Neural cell (in vitro differentiated cells): ENCODE measurements around the gene ZDHHC18. TPM values are rescaled to one million over a fixed set of nuclear protein-coding genes. Genes with fewer than 3 reads are reported as not detected.

Experiments
- H2AFZ ChIP-seq: fragments of 200-600, 300-800 bp; sonication (generic), shearing (Covaris generic); 2 replicates; pipeline ENCODE4 v1.6.0; 2014; ENCODE audit warnings: low read depth, mild to moderate bottlenecking, antibody characterized with exemption, low read length, moderate library complexity
- H3F3A ChIP-seq: fragments of 200-600 bp; shearing (Covaris generic); 2 replicates; pipeline ENCODE4 v1.6.1; 2016; ENCODE audit warnings: mild to moderate bottlenecking, moderate library complexity, mixed read lengths, antibody characterized with exemption, low read length; ENCODE audit not compliant: insufficient read depth, poor library complexity, severe bottlenecking
- H3K27ac ChIP-seq: fragments of 200-600, 300-800 bp; sonication (generic), shearing (Covaris generic); 2 replicates; pipeline ENCODE4 v1.5.1; 2014; ENCODE audit warnings: mild to moderate bottlenecking, low read length, moderate library complexity
- H3K27me3 ChIP-seq: fragments of 300-800, 200-600 bp; sonication (generic), shearing (Covaris generic); 2 replicates; pipeline ENCODE4 v1.6.0; 2014; ENCODE audit warnings: mild to moderate bottlenecking, low read depth, low read length, moderate library complexity; ENCODE audit not compliant: insufficient read depth
- H3K36me3 ChIP-seq: fragments of 300-800, 200-600 bp; sonication (generic), shearing (Covaris generic); 2 replicates; pipeline ENCODE4 v1.5.1; 2014; ENCODE audit warnings: mild to moderate bottlenecking, antibody characterized with exemption, low read length, moderate library complexity; ENCODE audit not compliant: insufficient read depth
- H3K4me2 ChIP-seq: fragments of 300-800, 200-600 bp; sonication (generic), shearing (Covaris generic); 2 replicates; pipeline ENCODE4 v1.6.0; 2014; ENCODE audit warnings: mild to moderate bottlenecking, low read length
- H3K4me3 ChIP-seq: fragments of 300-800, 200-600 bp; sonication (generic), shearing (Covaris generic); 2 replicates; pipeline ENCODE4 v1.5.1; 2014; ENCODE audit warnings: mild to moderate bottlenecking, low read length, moderate library complexity
- H3K79me2 ChIP-seq: fragments of 200-600 bp; shearing (Covaris generic); replicated peaks from 2 replicates; pipeline ENCODE4 v1.6.0; 2014; ENCODE audit warnings: mild to moderate bottlenecking, low read length, moderate library complexity; ENCODE audit not compliant: insufficient read depth
- H3K9ac ChIP-seq: fragments of 300-800, 200-600 bp; sonication (generic), shearing (Covaris generic); 2 replicates; pipeline ENCODE4 v1.6.1; 2016; ENCODE audit warnings: mild to moderate bottlenecking, low read length, mixed read lengths
- H3K9me2 ChIP-seq: fragments of 200-600 bp; shearing (Covaris generic); 2 replicates; pipeline ENCODE4 v1.6.1; 2016; ENCODE audit warnings: mild to moderate bottlenecking, low read length, mixed read lengths; ENCODE audit not compliant: insufficient read depth
- H3K9me3 ChIP-seq: fragments of 200-600, 300-800 bp; sonication (generic), shearing (Covaris generic); 2 replicates; pipeline ENCODE4 v1.6.1; 2016; ENCODE audit warnings: mild to moderate bottlenecking, mixed run types, low read length, moderate library complexity, mixed read lengths
- H4K20me1 ChIP-seq: fragments of 200-600 bp; shearing (Covaris generic); 2 replicates; pipeline ENCODE4 v1.6.1; 2016; ENCODE audit warnings: mild to moderate bottlenecking, mixed run types; ENCODE audit not compliant: insufficient read depth
- EP300 ChIP-seq: fragments of 450-650 bp; conservative IDR thresholded peaks from 2 replicates; pipeline ENCODE4 v1.6.1; 2014; ENCODE audit warnings: antibody characterized with exemption, mild to moderate bottlenecking, moderate library complexity; ENCODE audit not compliant: poor library complexity, severe bottlenecking
- EZH2 ChIP-seq: fragments of 200-600, 300-800 bp; shearing (Covaris generic), sonication (generic); IDR thresholded peaks from 2 replicates; pipeline ENCODE4 v1.6.1; 2014; ENCODE audit warnings: antibody characterized with exemption, low read length, borderline replicate concordance, mild to moderate bottlenecking; ENCODE audit not compliant: insufficient read depth, poor library complexity, severe bottlenecking
- MXI1 ChIP-seq: fragments of 450-650 bp; conservative IDR thresholded peaks from 2 replicates; pipeline ENCODE4 v1.6.1; 2014; ENCODE audit warnings: antibody characterized with exemption, mild to moderate bottlenecking; ENCODE audit not compliant: poor library complexity, severe bottlenecking
- POLR2AphosphoS5 ChIP-seq: IDR thresholded peaks from 2 replicates; pipeline ENCODE4 v1.6.1; 2012
- RAD21 ChIP-seq: fragments of 450-650 bp; conservative IDR thresholded peaks from 2 replicates; pipeline ENCODE4 v1.6.1; 2014; ENCODE audit warnings: antibody characterized with exemption, mild to moderate bottlenecking, moderate library complexity
- SMC3 ChIP-seq: fragments of 450-650 bp; conservative IDR thresholded peaks from 2 replicates; pipeline ENCODE4 v1.6.1; 2014; ENCODE audit warnings: antibody characterized with exemption, mild to moderate bottlenecking, moderate library complexity; ENCODE audit not compliant: poor library complexity
- TAF1 ChIP-seq: IDR thresholded peaks from 2 replicates; pipeline ENCODE4 v1.6.1; 2012; ENCODE audit warnings: low read depth
- polyA plus RNA-seq: library from polyadenylated mRNA; depleted of rRNA; stranded (reverse); fragments of >200 nt; gene quantifications from 2 replicates; pipeline ENCODE4 v1.2.3, GENCODE V29; 2014
- TF ChIP-seq, protein P1 (sequence below): IDR thresholded peaks from 2 replicates; pipeline ENCODE4 v1.6.1; 2012; ENCODE audit warnings: borderline replicate concordance
- TF ChIP-seq, protein P2 (sequence below): fragments of 450-650 bp; IDR thresholded peaks from 2 replicates; pipeline ENCODE4 v1.5.1; 2014; ENCODE audit warnings: antibody characterized with exemption, mild to moderate bottlenecking, moderate library complexity; ENCODE audit not compliant: poor library complexity, severe bottlenecking

ZDHHC18 gene
- polyA plus RNA-seq, 1 donor from 2014 or later = 23.7 TPM

GRCh38 chr1:26858160-26858559 is 31.7 kb downstream of the ZDHHC18 start:
- Histone ChIP-seq H3K9me2 (no peaks in the 10 kb centered on the region), H3K9ac (no peak overlapping the region), H3K9me3 (no peaks in the 10 kb centered on the region), H3K79me2 (no peaks in the 10 kb centered on the region), H2AFZ (no peak overlapping the region), H3K27ac (no peak overlapping the region), H3K36me3 (no peaks in the 10 kb centered on the region), H3F3A (no peaks in the 10 kb centered on the region), H3K4me2 (no peak overlapping the region), H3K4me3 (no peak overlapping the region), H3K27me3 (no peaks in the 10 kb centered on the region), H4K20me1 (no peaks in the 10 kb centered on the region)
- TF ChIP-seq SMC3 (no peak), POLR2AphosphoS5 (no peak), EZH2 (no peak), EP300 (no peak), RAD21 (no peak), TAF1 (no peak), MXI1 (no peak)
- TF ChIP-seq, protein P1, sequence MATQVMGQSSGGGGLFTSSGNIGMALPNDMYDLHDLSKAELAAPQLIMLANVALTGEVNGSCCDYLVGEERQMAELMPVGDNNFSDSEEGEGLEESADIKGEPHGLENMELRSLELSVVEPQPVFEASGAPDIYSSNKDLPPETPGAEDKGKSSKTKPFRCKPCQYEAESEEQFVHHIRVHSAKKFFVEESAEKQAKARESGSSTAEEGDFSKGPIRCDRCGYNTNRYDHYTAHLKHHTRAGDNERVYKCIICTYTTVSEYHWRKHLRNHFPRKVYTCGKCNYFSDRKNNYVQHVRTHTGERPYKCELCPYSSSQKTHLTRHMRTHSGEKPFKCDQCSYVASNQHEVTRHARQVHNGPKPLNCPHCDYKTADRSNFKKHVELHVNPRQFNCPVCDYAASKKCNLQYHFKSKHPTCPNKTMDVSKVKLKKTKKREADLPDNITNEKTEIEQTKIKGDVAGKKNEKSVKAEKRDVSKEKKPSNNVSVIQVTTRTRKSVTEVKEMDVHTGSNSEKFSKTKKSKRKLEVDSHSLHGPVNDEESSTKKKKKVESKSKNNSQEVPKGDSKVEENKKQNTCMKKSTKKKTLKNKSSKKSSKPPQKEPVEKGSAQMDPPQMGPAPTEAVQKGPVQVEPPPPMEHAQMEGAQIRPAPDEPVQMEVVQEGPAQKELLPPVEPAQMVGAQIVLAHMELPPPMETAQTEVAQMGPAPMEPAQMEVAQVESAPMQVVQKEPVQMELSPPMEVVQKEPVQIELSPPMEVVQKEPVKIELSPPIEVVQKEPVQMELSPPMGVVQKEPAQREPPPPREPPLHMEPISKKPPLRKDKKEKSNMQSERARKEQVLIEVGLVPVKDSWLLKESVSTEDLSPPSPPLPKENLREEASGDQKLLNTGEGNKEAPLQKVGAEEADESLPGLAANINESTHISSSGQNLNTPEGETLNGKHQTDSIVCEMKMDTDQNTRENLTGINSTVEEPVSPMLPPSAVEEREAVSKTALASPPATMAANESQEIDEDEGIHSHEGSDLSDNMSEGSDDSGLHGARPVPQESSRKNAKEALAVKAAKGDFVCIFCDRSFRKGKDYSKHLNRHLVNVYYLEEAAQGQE = no peak
- TF ChIP-seq, protein P2, sequence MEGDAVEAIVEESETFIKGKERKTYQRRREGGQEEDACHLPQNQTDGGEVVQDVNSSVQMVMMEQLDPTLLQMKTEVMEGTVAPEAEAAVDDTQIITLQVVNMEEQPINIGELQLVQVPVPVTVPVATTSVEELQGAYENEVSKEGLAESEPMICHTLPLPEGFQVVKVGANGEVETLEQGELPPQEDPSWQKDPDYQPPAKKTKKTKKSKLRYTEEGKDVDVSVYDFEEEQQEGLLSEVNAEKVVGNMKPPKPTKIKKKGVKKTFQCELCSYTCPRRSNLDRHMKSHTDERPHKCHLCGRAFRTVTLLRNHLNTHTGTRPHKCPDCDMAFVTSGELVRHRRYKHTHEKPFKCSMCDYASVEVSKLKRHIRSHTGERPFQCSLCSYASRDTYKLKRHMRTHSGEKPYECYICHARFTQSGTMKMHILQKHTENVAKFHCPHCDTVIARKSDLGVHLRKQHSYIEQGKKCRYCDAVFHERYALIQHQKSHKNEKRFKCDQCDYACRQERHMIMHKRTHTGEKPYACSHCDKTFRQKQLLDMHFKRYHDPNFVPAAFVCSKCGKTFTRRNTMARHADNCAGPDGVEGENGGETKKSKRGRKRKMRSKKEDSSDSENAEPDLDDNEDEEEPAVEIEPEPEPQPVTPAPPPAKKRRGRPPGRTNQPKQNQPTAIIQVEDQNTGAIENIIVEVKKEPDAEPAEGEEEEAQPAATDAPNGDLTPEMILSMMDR = no peak

- Histone ChIP-seq H3K79me2 (no peaks in the 10 kb centered on the region), H3K4me2 (no peak overlapping the region), H3K9me2 (no peaks in the 10 kb centered on the region), H3K4me3 (no peak overlapping the region), H3K27ac (no peak overlapping the region), H2AFZ (no peak overlapping the region), H3K27me3 (no peaks in the 10 kb centered on the region), H3F3A (no peaks in the 10 kb centered on the region), H3K9ac (no peak overlapping the region), H3K9me3 (no peaks in the 10 kb centered on the region), H3K36me3 (no peaks in the 10 kb centered on the region), H4K20me1 (no peaks in the 10 kb centered on the region)
- TF ChIP-seq, protein P1 = no peak
- TF ChIP-seq, protein P2 = no peak
- TF ChIP-seq POLR2AphosphoS5 (no peak), RAD21 (no peak), MXI1 (no peak), TAF1 (no peak), EZH2 (no peak), SMC3 (no peak), EP300 (no peak)
These were observed 32.6 kb downstream of the ZDHHC18 start for GRCh38 chr1:26858891-26859640.
